Neural cell (in vitro differentiated cells): ENCODE data around the gene CLPX.
"Not testable (repeated sequence)": the region's sequence is repeated elsewhere in the genome, so short reads cannot be mapped to it uniquely, and the experiment has no call there.

Source experiments
- CTCF ChIP-seq: fragments of 450-650 bp; IDR thresholded peaks from 2 replicates; pipeline ENCODE4 v1.5.1; 2014; ENCODE audit warnings: antibody characterized with exemption, mild to moderate bottlenecking, moderate library complexity; ENCODE audit not compliant: poor library complexity, severe bottlenecking
- EZH2 ChIP-seq: fragments of 200-600, 300-800 bp; shearing (Covaris generic), sonication (generic); IDR thresholded peaks from 2 replicates; pipeline ENCODE4 v1.6.1; 2014; ENCODE audit warnings: antibody characterized with exemption, low read length, borderline replicate concordance, mild to moderate bottlenecking; ENCODE audit not compliant: insufficient read depth, poor library complexity, severe bottlenecking
- POLR2AphosphoS5 ChIP-seq: IDR thresholded peaks from 2 replicates; pipeline ENCODE4 v1.6.1; 2012
- REST ChIP-seq: IDR thresholded peaks from 2 replicates; pipeline ENCODE4 v1.6.1; 2012; ENCODE audit warnings: borderline replicate concordance
- SMC3 ChIP-seq: fragments of 450-650 bp; conservative IDR thresholded peaks from 2 replicates; pipeline ENCODE4 v1.6.1; 2014; ENCODE audit warnings: antibody characterized with exemption, mild to moderate bottlenecking, moderate library complexity; ENCODE audit not compliant: poor library complexity

GRCh38 chr15:65138631-65139030 lies 46.5 kb downstream of the CLPX start:
- TF ChIP-seq SMC3, CTCF, POLR2AphosphoS5, REST, EZH2: not testable (repeated sequence)
